ENCODE measurements around the gene LRRTM4. TPM values are rescaled to one million over a fixed set of nuclear protein-coding genes. Genes with fewer than 3 reads are reported as not detected.

Gene LRRTM4
- total RNA-seq, 1 donor from 2014 or later = 1.8 TPM

DNA sequence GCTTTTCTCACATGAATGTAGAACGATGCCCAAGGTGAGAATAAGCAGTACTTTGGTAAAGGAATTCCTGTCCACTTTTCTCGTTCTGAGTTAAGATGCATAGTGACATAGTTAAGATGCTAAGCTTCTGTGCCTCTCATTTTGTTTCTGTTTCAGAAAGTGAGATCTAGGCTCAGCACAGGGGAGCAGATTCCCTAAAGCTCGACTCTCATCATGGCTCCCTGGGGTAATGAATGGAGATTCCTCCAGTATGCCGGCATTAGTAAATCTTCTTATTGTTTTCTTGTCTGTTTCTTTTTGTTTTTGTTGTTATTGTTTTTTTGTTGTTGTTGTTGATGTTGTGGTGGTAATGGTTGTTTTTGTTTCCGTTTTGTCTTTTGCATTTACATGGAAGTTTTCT is 225.4 kb downstream of the LRRTM4 start:
- H3K27ac Mint-ChIP-seq (ENCODE audit: unreplicated experiment) = no peak overlapping the region
- DNase-seq (ENCODE audit: low spot score) = no peak
- H3K36me3 Mint-ChIP-seq (ENCODE audit: low read depth, unreplicated experiment) = no peaks in the 10 kb centered on the region
- H3K9me3 Mint-ChIP-seq (ENCODE audit: unreplicated experiment) = no peaks in the 10 kb centered on the region
- TF ChIP-seq, protein P1, sequence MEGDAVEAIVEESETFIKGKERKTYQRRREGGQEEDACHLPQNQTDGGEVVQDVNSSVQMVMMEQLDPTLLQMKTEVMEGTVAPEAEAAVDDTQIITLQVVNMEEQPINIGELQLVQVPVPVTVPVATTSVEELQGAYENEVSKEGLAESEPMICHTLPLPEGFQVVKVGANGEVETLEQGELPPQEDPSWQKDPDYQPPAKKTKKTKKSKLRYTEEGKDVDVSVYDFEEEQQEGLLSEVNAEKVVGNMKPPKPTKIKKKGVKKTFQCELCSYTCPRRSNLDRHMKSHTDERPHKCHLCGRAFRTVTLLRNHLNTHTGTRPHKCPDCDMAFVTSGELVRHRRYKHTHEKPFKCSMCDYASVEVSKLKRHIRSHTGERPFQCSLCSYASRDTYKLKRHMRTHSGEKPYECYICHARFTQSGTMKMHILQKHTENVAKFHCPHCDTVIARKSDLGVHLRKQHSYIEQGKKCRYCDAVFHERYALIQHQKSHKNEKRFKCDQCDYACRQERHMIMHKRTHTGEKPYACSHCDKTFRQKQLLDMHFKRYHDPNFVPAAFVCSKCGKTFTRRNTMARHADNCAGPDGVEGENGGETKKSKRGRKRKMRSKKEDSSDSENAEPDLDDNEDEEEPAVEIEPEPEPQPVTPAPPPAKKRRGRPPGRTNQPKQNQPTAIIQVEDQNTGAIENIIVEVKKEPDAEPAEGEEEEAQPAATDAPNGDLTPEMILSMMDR (IDR thresholded peaks at IDR 0.05; ENCODE audit: unreplicated experiment) = no peak
- no peaks in the 10 kb centered on the region for H3K4me1 Mint-ChIP-seq (ENCODE audit: unreplicated experiment)
- H3K27me3 Mint-ChIP-seq (ENCODE audit: unreplicated experiment) = no peaks in the 10 kb centered on the region
- H3K4me3 Mint-ChIP-seq (ENCODE audit: unreplicated experiment) = no peak overlapping the region

DNA sequence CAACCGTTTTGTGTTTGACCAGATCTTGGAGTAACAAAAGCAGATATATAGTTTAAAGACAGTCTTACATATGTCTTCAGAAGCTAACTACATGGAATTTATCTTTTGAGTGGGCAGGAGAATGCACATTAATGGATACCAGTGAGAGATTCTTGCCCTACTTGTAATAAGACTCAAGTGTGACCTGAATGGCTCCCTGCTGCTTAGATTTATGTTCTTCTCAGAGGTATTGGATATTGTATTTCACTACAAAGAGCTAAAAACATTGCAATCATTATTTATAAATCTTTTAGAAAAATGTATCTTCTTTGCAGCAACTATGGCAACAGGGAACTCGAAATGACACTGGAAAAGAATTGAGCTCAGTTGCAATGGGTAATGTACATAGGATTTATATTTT is 227.7 kb downstream of the LRRTM4 start:
- H3K27me3 Mint-ChIP-seq (ENCODE audit: unreplicated experiment) = no peaks in the 10 kb centered on the region
- DNase-seq (ENCODE audit: low spot score) = no peak
- no peaks in the 10 kb centered on the region for H3K9me3 Mint-ChIP-seq (ENCODE audit: unreplicated experiment)
- H3K4me1 Mint-ChIP-seq (ENCODE audit: unreplicated experiment) = no peaks in the 10 kb centered on the region
- no peak overlapping the region for H3K4me3 Mint-ChIP-seq (ENCODE audit: unreplicated experiment)
- no peak overlapping the region for H3K27ac Mint-ChIP-seq (ENCODE audit: unreplicated experiment)
- TF ChIP-seq, protein P1 (IDR thresholded peaks at IDR 0.05; ENCODE audit: unreplicated experiment) = no peak
- no peaks in the 10 kb centered on the region for H3K36me3 Mint-ChIP-seq (ENCODE audit: low read depth, unreplicated experiment)

DNA sequence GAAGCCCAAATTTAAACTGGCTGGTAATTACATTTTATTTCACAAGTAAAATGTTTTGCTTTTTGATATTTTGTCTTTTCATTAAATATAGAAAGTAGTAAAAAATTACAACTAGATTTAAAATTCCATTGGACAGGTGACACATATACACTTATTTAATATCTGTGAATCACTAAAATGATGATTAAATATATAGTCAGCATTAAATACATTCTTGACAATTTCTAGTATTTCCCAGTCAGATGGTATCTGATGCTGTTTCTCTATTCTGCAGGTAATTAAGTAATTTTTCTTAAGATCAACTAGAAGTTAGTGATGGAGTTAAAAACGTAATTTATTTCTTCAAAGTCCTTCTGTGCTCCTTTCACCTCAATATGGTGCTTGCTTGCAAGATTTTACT is 237.8 kb downstream of the LRRTM4 start:
- H3K9me3 Mint-ChIP-seq (ENCODE audit: unreplicated experiment) = no peaks in the 10 kb centered on the region
- TF ChIP-seq, protein P1 (IDR thresholded peaks at IDR 0.05; ENCODE audit: unreplicated experiment) = no peak
- H3K4me1 Mint-ChIP-seq (ENCODE audit: unreplicated experiment) = no peaks in the 10 kb centered on the region

DNA sequence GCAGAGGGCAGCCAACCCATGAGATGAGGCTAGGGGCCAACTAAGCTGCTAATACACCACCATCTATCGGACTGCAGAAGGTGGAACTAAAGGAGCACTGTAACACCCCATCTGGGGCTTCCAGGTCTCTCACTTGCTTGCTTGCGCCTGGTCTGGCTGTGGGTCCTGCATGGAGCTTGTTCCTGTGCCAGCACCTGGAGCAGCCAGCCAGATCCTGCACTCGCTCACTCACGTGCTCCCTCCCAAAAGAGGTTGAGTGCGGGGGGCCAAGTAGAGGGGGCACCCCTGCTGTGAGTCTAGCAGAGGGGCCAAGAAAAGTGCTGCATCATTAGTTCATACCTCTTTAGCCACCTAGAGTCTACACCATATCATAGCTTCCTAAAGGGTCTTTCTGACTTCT is 250.9 kb downstream of the LRRTM4 start:
- Mint-ChIP-seq H3K4me1 (ENCODE audit: unreplicated experiment) (no peaks in the 10 kb centered on the region), H3K4me3 (ENCODE audit: unreplicated experiment) (no peak overlapping the region), H3K27ac (ENCODE audit: unreplicated experiment) (no peak overlapping the region), H3K36me3 (ENCODE audit: low read depth, unreplicated experiment) (no peaks in the 10 kb centered on the region), H3K9me3 (ENCODE audit: unreplicated experiment) (no peaks in the 10 kb centered on the region), H3K27me3 (ENCODE audit: unreplicated experiment) (peaks cover 2% of the 10 kb centered on the region)
- no peak for DNase-seq (ENCODE audit: low spot score)
- TF ChIP-seq, protein P1 (IDR thresholded peaks at IDR 0.05; ENCODE audit: unreplicated experiment) = no peak

More for the DNA sequence above, 237.8 kb downstream of the LRRTM4 start:
- H3K4me3 Mint-ChIP-seq (ENCODE audit: unreplicated experiment) = no peak overlapping the region
- no peak for DNase-seq (ENCODE audit: low spot score)
- H3K27me3 Mint-ChIP-seq (ENCODE audit: unreplicated experiment) = no peaks in the 10 kb centered on the region
- H3K36me3 Mint-ChIP-seq (ENCODE audit: low read depth, unreplicated experiment) = no peaks in the 10 kb centered on the region
- H3K27ac Mint-ChIP-seq (ENCODE audit: unreplicated experiment) = no peak overlapping the region

DNA sequence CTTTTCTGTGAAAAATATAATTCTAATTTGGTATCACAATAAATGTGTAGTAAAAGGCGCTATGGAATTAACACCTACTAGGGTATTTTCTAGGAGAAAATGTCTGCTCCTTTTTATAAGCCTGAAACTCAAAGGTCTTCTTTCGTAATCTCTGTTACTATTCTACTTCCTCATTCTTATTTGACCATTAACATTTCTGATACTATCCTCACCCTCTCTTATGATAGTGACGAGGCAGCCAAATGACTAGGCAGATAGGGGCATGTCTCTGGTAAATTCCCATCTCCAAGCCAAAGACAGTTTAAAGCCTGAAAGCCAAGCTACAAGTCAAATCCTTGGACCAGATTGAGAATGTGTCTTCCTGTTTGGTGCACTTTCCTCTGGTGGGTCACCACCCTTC is 251.7 kb downstream of the LRRTM4 start:
- Mint-ChIP-seq H3K27me3 (ENCODE audit: unreplicated experiment) (peaks cover 2% of the 10 kb centered on the region), H3K9me3 (ENCODE audit: unreplicated experiment) (no peaks in the 10 kb centered on the region), H3K27ac (ENCODE audit: unreplicated experiment) (no peak overlapping the region), H3K36me3 (ENCODE audit: low read depth, unreplicated experiment) (no peaks in the 10 kb centered on the region), H3K4me1 (ENCODE audit: unreplicated experiment) (no peaks in the 10 kb centered on the region), H3K4me3 (ENCODE audit: unreplicated experiment) (no peak overlapping the region)
- DNase-seq (ENCODE audit: low spot score) = no peak
- TF ChIP-seq, protein P1 (IDR thresholded peaks at IDR 0.05; ENCODE audit: unreplicated experiment) = no peak
